GM21786 (cell line): ENCODE results near the gene STXBP1.

Experiments used
- ATAC-seq: cut with Tn5 transposase; IDR thresholded peaks from one replicate; pipeline ENCODE4 v1.9.1; 2021; ENCODE audit not compliant: unreplicated experiment

The STXBP1 gene

DNA sequence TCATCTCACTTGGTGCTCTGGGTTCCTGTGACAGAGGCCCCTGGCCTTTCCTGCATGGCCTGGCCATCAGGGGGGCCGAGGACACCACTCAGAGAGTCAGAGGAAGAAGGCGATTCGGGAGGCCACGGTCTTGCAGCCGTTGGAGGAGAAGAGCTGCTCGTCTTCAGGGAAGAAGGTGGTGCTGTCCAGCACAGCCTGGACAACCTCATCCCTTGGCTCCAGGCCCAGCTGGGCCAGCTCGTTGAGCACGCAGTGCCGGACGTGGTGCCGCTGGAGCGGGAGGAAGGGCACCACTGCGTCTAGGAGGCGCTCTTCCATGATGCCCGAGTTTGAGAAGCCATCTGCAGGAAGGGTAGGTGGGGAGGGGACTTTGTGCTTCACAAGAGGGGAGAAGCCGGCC lies 119.9 kb downstream of the STXBP1 start:
- ATAC-seq, result no peak

DNA sequence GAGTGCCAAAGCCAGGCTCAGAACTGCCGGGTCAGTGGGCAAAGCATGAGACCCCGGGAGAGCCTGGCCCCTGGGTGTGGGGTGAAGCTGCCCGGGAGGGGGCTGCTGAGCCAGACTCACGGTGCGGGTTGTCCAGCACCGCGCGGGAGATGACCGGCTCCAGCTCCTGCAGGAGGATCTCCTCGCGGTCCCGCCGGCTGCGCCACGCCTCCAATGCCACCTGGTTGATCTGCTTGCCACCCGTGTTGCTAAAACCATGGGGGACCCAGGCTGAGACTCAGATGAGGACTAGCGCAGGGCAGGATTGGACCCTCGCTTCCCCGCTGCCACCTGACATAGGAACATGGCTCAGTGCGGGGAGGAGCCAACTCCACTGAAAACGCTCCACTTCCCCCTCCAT lies 120.4 kb downstream of the STXBP1 start:
- ATAC-seq, result no peak

DNA sequence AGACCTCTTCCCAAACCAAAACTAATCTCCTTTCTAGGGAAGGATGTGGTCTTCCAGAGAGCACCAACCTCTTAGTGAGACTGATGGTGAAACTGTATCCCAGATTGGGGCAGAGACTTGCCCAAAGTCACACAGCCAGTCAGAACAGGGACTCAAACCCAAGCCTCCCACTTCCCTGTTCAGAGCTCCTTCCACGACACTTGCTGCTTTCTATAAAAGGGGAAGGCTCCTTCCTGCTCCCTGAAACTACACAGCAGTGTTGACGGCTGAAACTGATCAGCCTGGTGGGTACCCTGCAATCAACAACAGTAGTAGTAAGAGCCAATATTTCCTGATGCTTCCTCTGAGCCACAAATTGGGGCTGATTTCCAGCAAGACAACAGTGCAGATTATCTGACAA lies 121.5 kb downstream of the STXBP1 start:
- no peak for ATAC-seq

DNA sequence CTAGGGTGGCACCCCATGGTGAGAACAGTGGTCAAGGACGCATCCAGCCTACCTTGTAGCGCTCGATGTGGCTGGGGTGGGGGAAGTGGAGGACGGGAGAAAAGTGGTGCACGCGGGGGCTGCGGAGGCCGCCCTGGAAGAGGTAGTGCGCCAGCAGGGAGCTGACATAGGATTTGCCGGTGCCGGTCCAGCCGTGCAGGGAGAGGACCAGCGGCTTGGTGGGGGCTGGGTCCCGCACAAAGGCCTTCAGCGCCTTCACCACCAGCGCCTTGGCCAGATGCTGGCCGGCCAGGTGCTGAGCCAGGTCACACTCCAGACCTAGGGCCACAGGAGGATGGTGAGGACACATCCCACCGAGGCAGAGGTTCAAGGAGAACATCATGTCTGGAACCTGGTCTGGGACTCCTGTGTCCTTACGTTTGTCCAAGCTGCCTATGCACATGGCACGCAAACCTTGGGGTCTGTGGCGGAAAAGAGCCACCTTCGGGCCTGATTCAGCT lies 122.2 kb downstream of the STXBP1 start:
- ATAC-seq, result no peak

DNA sequence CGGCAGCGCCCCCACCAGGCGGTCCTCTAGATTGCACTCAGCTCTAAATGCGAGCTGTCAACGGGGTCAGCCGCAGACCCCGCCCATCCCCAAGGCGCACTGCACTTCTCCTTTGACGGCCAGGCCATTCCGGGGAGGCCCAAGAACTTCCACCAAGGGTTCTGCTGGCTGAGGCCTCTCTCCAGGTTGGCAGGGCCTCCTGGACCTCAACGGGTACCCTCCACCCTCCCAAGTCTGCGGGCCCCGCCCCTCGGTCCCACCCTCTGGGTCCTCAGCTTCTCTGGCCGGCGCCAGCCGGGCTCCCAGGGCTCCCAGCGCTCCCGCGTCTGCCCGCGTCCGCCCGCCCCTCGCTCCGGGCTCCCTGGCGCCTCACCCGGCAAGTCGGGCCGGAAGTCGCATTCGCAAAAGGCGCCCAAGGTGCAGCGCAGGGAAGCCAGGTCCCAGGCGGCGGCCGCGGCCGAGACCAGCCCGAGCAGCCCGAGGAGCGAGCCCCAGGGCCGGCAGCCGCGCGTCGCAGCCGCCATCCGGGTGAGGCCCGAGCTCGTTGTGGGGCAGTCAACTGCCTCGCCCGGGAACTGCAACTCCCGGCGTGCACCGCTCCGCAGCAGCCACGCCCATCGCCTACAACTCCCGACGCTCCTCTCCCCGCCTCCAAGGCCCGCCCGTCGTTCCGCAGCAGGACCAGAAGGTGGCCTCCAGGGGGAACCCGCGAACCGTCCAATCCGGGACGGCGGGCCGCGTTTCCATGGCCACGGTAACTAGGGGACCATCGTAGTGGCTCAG lies 122.9 kb downstream of the STXBP1 start, which contains the start of gene TOR2A:
Gene TOR2A, minus strand, starts transcription at position 548 of the 783 bp plus-strand sequence. Its CDS starts 24 bp downstream, at position 524.
- ATAC-seq, result peak; percentile 79

DNA sequence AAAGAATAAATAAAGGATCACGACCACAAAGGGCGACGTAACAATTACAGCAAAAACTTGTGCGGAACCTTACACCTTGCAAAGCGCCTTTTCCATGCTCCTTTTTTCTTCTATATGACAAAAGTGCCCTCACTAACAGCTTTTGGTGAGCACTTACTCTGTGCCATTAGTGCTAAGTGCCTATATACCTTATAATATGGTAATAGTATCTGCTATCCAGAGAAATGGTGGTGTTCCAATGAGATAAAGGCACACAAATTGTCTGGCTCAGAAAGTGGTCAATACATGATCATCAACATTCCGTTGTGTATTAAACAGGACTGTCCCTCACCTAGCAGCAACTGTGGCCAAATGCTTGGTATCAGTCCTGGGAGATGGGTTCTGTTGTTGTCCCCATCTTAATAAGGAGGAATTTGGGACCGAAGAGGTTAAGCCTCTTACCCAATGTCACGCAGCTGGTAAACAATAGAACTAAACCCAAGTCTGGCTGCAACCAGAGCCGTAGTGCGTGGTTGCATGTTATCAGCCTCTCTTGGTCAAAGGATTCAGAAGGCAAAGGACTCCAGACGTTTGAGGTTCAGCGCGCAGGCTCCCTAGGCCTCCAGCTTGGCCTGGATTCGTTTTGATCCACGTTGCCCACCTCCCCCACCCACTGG lies 123.6 kb downstream of the STXBP1 start:
- ATAC-seq, result peak; percentile 6

DNA sequence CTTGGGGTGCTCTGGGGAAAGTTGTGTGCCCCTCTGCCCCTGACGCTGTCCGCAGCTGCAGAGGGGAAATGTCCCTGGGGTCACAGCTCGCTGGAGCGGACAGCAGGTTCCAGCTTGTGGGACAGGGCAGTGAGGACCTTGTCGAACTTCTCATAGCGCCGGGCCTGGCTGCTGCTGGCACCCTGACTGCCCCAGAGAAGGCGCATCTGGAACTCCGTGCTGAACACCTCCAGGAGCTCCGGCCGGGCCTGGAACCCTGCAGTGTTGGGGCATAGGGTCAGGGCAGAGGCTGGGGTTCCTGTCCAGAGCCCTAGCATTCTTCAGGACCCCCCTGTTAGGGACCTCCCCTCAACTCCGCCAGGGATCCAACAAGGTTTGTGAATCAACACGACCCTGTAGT lies 126.6 kb downstream of the STXBP1 start:
- ATAC-seq, result no peak

DNA sequence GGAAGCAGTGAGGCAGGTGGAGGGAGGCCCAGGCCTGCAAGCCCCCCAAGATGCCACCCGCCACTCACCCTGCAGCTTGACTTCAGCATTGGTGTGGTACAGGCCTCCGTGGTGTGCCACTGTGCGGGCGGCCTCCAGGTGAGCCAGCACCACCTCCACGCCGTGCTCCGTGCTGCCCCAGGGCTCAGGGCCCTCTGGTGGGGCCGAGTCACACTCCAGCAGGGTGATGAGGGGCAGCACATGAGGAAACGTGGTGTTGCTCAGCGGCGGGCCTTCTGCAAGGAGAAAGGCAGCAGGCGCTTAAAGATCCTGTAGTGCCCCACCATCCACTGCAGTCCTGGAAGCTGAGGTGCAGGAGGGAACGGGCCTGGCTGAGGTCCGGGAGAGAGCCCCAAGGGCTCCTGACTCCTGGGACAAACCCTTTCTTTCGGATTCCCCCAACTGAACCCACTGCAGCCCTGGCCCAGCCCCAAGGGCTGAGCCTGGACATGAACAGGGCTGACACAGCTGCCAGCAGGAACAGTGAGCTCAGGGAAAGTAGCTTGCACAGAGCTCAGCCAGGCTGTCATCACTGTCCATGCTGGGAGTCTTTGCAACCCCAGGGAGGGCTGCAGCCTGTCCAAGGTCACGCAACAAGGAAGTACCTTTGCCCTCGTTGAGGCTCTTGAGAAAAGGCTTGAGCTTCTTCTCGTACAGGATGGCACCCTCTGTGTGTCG lies 127.7 kb downstream of the STXBP1 start:
- ATAC-seq, result no peak

DNA sequence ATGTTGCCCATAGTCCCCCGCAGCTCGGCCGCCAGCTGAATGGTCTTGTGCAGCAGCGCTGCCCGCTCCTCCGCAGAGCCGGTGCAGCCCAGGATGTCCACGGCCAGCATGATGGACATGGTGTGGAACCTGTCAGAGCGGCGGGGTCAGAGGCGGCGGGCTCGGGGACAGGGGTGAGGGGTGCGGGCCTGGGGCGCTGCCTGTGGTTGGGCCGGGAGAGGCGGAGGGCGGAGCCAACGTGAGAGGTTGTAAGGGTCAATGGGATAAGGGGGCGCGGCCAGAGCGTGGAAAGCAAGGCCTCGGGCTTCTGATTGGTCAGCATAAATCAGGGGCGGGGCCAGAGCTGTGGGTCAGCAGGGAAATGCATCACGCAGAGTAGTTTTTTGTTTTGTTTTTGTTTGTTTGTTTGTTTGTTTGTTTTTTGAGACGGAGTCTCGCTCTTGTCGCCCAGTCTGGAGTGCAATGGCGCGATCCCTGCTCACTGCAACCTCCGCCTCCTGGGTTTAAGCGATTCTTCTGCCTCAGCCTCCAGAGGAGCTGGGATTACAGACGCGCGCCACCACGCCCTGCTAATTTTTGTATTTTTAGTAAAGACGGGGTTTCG lies 129.9 kb downstream of the STXBP1 start:
- ATAC-seq, result no peak
